Cardiac fibroblast (primary cell): Measurements from ENCODE around the gene SKI.

Source experiments
- DNase-seq, 2 donors: peaks; one replicate each; pipeline versions ENCODE4 v3.0.0 to v3.0.0-alpha.2; 2010; ENCODE audit warnings: low read depth in 2 of 2
- H3K4me3 ChIP-seq, 2 donors: replicated peaks in 1 of 2; 1 replicate in 1 of 2; 2 replicates in 1 of 2; pipeline ENCODE4 v1.5.1; 2011; ENCODE audit warnings: low read depth in 2 of 2, low read length in 2 of 2, mild to moderate bottlenecking in 2 of 2, moderate library complexity in 1 of 2
- TF ChIP-seq, protein P1 (sequence below): IDR thresholded peaks from one replicate; pipeline ENCODE4 v1.5.1; 2011; ENCODE audit warnings: low read depth, mild to moderate bottlenecking, low read length, inconsistent platforms

SKI gene

DNA sequence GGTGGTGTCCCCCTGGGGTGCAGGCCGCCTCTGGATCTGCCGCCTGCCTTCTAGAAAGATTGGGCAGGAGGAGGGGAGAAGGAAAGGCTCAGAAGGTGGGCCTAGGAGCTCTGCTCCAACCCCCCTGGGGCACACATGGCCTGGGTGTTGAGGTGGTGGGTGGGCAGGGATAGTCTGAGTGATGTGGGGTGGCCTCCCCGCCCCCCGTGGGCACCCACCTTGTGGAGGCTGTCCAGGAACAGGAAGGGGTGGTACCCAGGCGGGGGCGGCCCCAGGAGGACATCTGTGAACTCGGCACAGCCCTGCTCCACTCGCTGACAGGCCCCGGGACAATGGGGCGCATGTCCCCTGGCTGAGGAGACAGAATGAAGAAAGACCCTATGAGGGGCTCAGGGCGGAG is 108.4 kb downstream of the SKI start:
- no peak for DNase-seq
- TF ChIP-seq, protein P1, sequence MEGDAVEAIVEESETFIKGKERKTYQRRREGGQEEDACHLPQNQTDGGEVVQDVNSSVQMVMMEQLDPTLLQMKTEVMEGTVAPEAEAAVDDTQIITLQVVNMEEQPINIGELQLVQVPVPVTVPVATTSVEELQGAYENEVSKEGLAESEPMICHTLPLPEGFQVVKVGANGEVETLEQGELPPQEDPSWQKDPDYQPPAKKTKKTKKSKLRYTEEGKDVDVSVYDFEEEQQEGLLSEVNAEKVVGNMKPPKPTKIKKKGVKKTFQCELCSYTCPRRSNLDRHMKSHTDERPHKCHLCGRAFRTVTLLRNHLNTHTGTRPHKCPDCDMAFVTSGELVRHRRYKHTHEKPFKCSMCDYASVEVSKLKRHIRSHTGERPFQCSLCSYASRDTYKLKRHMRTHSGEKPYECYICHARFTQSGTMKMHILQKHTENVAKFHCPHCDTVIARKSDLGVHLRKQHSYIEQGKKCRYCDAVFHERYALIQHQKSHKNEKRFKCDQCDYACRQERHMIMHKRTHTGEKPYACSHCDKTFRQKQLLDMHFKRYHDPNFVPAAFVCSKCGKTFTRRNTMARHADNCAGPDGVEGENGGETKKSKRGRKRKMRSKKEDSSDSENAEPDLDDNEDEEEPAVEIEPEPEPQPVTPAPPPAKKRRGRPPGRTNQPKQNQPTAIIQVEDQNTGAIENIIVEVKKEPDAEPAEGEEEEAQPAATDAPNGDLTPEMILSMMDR: no peak
- H3K4me3 ChIP-seq: no peak overlapping the region

DNA sequence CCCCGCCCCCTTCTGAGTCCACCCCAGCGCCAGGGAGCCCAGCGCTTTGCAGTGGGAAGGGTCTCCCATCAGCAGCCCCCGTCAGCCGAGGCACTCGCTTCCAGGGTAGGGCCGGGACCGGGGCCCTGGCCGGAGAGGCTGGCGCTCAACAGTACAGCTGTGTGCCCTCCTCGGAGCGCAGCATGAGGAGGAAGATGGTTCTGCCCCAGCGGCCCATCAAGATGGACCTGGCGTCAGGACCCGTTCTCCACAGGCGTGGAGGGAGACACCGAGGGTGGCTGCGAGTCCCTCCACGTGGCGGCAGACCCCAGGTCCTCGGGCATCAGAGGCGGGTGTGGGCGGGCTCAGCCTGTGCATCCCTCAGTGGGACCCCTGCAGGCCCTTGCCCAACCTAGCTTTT is 109.0 kb downstream of the SKI start:
- no peak overlapping the region for H3K4me3 ChIP-seq
- TF ChIP-seq, protein P1: no peak
- no peak for DNase-seq

GRCh38 chr1:2337501-2337900 is 109.4 kb downstream of the SKI start:
- TF ChIP-seq, protein P1: no peak
- no peak for DNase-seq
- H3K4me3 ChIP-seq: no peak overlapping the region

DNA sequence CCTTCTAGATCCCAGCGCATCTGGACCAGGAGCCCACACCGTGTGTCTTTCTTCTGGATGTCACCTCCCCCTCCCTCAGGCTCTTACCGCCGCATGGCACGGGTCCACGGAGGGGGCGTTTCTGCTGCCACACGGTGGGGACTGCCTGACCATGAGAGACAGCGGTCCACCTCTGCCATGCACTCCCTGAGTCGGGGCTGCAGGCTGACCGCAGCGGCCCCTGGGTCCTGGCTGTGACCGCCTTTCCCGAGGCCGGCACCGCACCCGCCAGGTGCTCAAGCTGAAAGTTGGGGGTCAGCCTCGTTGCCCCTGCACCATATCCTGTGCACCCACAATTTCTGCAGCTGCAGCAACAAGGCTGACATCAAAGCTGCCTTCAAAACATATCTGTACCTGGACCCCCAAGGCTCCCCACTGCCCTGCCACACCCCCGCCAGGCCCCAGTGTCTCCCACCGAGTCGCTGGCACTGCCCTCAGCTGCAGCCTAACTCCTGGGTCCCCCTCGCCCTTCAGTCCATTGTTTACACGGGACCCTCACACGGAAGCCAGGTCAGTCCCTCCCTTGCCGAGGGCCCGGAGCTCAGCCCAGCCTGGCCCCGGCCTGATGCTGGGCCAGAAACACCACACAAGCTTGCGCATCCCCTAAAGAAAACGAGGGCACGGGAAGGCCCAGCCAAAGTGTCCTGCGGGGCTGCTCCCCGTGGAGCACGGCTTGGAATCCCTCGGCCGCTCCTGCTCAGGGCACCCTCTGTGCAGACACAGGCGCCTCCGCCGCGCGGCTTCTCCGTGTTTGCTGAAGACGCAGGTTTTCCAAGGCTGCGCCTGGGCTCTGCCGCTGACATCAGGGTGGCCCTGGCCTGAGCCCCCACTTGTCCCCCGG is 111.3 kb downstream of the SKI start:
- no peak overlapping the region for H3K4me3 ChIP-seq
- DNase-seq: no peak
- TF ChIP-seq, protein P1: no peak

- no peak for DNase-seq
- no peak overlapping the region for H3K4me3 ChIP-seq
- TF ChIP-seq, protein P1: no peak
Observed at GRCh38 chr1:2340086-2340917, 112.2 kb downstream of the SKI start.

GRCh38 chr1:2340918-2341254 is 112.8 kb downstream of the SKI start:
- TF ChIP-seq, protein P1: no peak
- H3K4me3 ChIP-seq: no peak overlapping the region
- no peak for DNase-seq
